Measurements from ENCODE around the gene ZFP36L2. TPM values are rescaled to one million over a fixed set of nuclear protein-coding genes. Genes with fewer than 3 reads are reported as not detected.

The ZFP36L2 gene
- total and polyA plus RNA-seq, 2 experiments from 2014 or later: 37.9 to 38.4 TPM

DNA sequence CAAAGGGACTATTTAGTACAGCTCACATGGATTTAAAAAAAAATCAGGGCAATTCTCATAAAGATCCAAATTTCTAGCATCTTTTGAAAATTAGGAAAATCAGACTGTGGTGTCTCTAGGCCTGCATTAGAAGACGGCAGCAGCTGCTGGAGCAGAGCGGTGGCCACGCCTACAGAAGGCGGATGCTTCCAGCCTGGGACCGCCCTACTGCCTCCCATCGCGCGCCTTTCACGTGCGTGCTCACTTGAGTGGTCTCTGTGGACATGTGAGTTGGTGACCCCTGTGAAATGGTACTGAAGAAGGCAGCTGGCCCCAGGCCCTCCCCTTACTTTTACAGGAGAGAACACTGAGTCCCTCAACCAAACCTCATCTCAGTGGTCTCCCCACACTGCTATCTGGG is 15.2 kb upstream of the ZFP36L2 start (continued):
- no peak for TF ChIP-seq NANOG (IDR thresholded peaks at IDR 0.05; ENCODE audit: borderline replicate concordance)
- TF ChIP-seq, protein P1, sequence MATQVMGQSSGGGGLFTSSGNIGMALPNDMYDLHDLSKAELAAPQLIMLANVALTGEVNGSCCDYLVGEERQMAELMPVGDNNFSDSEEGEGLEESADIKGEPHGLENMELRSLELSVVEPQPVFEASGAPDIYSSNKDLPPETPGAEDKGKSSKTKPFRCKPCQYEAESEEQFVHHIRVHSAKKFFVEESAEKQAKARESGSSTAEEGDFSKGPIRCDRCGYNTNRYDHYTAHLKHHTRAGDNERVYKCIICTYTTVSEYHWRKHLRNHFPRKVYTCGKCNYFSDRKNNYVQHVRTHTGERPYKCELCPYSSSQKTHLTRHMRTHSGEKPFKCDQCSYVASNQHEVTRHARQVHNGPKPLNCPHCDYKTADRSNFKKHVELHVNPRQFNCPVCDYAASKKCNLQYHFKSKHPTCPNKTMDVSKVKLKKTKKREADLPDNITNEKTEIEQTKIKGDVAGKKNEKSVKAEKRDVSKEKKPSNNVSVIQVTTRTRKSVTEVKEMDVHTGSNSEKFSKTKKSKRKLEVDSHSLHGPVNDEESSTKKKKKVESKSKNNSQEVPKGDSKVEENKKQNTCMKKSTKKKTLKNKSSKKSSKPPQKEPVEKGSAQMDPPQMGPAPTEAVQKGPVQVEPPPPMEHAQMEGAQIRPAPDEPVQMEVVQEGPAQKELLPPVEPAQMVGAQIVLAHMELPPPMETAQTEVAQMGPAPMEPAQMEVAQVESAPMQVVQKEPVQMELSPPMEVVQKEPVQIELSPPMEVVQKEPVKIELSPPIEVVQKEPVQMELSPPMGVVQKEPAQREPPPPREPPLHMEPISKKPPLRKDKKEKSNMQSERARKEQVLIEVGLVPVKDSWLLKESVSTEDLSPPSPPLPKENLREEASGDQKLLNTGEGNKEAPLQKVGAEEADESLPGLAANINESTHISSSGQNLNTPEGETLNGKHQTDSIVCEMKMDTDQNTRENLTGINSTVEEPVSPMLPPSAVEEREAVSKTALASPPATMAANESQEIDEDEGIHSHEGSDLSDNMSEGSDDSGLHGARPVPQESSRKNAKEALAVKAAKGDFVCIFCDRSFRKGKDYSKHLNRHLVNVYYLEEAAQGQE (IDR thresholded peaks at IDR 0.05; ENCODE audit: unreplicated experiment): no peak
- TF ChIP-seq POLR2AphosphoS5 (IDR thresholded peaks at IDR 0.05; ENCODE audit: low read depth): no peak
- TF ChIP-seq ZNF114 (CRISPR knock-in tag; IDR thresholded peaks at IDR 0.05): no peak
- TF ChIP-seq, protein P2, sequence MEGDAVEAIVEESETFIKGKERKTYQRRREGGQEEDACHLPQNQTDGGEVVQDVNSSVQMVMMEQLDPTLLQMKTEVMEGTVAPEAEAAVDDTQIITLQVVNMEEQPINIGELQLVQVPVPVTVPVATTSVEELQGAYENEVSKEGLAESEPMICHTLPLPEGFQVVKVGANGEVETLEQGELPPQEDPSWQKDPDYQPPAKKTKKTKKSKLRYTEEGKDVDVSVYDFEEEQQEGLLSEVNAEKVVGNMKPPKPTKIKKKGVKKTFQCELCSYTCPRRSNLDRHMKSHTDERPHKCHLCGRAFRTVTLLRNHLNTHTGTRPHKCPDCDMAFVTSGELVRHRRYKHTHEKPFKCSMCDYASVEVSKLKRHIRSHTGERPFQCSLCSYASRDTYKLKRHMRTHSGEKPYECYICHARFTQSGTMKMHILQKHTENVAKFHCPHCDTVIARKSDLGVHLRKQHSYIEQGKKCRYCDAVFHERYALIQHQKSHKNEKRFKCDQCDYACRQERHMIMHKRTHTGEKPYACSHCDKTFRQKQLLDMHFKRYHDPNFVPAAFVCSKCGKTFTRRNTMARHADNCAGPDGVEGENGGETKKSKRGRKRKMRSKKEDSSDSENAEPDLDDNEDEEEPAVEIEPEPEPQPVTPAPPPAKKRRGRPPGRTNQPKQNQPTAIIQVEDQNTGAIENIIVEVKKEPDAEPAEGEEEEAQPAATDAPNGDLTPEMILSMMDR (conservative IDR thresholded peaks at IDR 0.05; ENCODE audit: low read depth in 2 of 2): no peak
- no peak for TF ChIP-seq STAT1 (IDR thresholded peaks at IDR 0.05; ENCODE audit: unreplicated experiment)
- no peak for TF ChIP-seq JUNB (IDR thresholded peaks at IDR 0.05; ENCODE audit: unreplicated experiment)
- TF ChIP-seq, protein P3, sequence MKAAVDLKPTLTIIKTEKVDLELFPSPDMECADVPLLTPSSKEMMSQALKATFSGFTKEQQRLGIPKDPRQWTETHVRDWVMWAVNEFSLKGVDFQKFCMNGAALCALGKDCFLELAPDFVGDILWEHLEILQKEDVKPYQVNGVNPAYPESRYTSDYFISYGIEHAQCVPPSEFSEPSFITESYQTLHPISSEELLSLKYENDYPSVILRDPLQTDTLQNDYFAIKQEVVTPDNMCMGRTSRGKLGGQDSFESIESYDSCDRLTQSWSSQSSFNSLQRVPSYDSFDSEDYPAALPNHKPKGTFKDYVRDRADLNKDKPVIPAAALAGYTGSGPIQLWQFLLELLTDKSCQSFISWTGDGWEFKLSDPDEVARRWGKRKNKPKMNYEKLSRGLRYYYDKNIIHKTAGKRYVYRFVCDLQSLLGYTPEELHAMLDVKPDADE (IDR thresholded peaks at IDR 0.05): no peak

DNA sequence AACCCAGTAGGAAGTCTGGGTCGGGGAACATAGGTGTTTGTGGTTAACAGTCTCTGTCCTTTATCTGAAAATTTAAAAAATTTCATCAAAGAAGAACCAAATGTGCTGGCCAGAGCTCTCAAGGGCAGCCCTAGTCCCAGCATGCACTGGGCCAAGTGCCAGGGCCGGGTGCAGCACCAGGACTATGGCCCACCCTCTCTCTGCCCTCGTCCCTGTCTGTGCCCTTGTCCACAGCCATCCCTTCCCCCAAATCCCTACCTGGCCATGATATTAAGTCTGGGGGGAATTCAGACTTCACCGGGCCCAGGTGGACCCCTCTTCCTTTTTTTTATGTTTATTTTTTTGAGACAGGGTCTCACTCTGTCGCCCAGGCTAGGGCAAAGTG is 14.4 kb upstream of the ZFP36L2 start:
- Histone ChIP-seq H3K79me2 (replicated peaks; ENCODE audit: insufficient read depth) (no peaks in the 10 kb centered on the region), H2AFZ (no peak overlapping the region), H3K4me1 (ENCODE audit: insufficient read depth) (no peaks in the 10 kb centered on the region; the same call in 1 of the 2 replicates), H3K4me3 (no peak overlapping the region), H3K27ac (ENCODE audit: low read depth) (no peak overlapping the region), H3F3A (replicated peaks; ENCODE audit: low read depth) (0 out of 2 replicates have a peak, but pooled peaks cover 7% of the 10 kb centered on the region), H3K4me2 (no peak overlapping the region), H4K20me1 (replicated peaks; ENCODE audit: insufficient read depth) (no peaks in the 10 kb centered on the region), H3K9me2 (ENCODE audit: insufficient read depth) (no peaks in the 10 kb centered on the region), H3K27me3 (ENCODE audit: insufficient read depth) (no peaks in the 10 kb centered on the region), H3K36me3 (ENCODE audit: insufficient read depth) (no peaks in the 10 kb centered on the region)
- Mint-ChIP-seq H3K27ac (no peak overlapping the region), H3K9me3 (no peaks in the 10 kb centered on the region; the same call in 2 of the 3 replicates), H3K27me3 (ENCODE audit: insufficient read depth, low read depth, poor library complexity) (peaks cover 9% of the 10 kb centered on the region), H3K36me3 (ENCODE audit: low read depth) (no peaks in the 10 kb centered on the region; the same call in 2 of the 3 replicates), H3K4me1 (peaks cover 7% of the 10 kb centered on the region; the same call in 2 of the 3 replicates), H3K4me3 (no peak overlapping the region)
- ATAC-seq: peak; percentile 12; the same call in 1 of the 3 replicates
- no peak for DNase-seq (ENCODE audit: low spot score)
- TF ChIP-seq, protein P2 (conservative IDR thresholded peaks at IDR 0.05; ENCODE audit: low read depth in 2 of 2): no peak
- TF ChIP-seq, protein P4, sequence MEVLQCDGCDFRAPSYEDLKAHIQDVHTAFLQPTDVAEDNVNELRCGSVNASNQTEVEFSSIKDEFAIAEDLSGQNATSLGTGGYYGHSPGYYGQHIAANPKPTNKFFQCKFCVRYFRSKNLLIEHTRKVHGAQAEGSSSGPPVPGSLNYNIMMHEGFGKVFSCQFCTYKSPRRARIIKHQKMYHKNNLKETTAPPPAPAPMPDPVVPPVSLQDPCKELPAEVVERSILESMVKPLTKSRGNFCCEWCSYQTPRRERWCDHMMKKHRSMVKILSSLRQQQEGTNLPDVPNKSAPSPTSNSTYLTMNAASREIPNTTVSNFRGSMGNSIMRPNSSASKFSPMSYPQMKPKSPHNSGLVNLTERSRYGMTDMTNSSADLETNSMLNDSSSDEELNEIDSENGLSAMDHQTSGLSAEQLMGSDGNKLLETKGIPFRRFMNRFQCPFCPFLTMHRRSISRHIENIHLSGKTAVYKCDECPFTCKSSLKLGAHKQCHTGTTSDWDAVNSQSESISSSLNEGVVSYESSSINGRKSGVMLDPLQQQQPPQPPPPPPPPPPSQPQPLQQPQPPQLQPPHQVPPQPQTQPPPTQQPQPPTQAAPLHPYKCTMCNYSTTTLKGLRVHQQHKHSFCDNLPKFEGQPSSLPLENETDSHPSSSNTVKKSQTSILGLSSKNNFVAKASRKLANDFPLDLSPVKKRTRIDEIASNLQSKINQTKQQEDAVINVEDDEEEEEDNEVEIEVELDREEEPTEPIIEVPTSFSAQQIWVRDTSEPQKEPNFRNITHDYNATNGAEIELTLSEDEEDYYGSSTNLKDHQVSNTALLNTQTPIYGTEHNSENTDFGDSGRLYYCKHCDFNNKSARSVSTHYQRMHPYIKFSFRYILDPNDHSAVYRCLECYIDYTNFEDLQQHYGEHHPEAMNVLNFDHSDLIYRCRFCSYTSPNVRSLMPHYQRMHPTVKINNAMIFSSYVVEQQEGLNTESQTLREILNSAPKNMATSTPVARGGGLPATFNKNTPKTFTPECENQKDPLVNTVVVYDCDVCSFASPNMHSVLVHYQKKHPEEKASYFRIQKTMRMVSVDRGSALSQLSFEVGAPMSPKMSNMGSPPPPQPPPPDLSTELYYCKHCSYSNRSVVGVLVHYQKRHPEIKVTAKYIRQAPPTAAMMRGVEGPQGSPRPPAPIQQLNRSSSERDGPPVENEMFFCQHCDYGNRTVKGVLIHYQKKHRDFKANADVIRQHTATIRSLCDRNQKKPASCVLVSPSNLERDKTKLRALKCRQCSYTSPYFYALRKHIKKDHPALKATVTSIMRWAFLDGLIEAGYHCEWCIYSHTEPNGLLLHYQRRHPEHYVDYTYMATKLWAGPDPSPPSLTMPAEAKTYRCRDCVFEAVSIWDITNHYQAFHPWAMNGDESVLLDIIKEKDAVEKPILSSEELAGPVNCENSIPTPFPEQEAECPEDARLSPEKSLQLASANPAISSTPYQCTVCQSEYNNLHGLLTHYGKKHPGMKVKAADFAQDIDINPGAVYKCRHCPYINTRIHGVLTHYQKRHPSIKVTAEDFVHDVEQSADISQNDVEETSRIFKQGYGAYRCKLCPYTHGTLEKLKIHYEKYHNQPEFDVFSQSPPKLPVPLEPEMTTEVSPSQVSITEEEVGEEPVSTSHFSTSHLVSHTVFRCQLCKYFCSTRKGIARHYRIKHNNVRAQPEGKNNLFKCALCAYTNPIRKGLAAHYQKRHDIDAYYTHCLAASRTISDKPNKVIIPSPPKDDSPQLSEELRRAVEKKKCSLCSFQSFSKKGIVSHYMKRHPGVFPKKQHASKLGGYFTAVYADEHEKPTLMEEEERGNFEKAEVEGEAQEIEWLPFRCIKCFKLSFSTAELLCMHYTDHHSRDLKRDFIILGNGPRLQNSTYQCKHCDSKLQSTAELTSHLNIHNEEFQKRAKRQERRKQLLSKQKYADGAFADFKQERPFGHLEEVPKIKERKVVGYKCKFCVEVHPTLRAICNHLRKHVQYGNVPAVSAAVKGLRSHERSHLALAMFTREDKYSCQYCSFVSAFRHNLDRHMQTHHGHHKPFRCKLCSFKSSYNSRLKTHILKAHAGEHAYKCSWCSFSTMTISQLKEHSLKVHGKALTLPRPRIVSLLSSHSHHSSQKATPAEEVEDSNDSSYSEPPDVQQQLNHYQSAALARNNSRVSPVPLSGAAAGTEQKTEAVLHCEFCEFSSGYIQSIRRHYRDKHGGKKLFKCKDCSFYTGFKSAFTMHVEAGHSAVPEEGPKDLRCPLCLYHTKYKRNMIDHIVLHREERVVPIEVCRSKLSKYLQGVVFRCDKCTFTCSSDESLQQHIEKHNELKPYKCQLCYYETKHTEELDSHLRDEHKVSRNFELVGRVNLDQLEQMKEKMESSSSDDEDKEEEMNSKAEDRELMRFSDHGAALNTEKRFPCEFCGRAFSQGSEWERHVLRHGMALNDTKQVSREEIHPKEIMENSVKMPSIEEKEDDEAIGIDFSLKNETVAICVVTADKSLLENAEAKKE (CRISPR knock-in tag; IDR thresholded peaks at IDR 0.05): no peak
- TF ChIP-seq JUNB (IDR thresholded peaks at IDR 0.05; ENCODE audit: unreplicated experiment): no peak

All from GM23338 (cell line).